ENCODE measurements around the gene SFTPD. TPM values are rescaled to one million over a fixed set of nuclear protein-coding genes. Genes with fewer than 3 reads are reported as not detected.

Gene SFTPD
- total and polyA plus RNA-seq, 2 donors (not counting 1 experiment from before 2014, with no cell fraction given) = not detected

GRCh38 chr10:79947787-79948424, 999 bp downstream of the SFTPD start:
- Histone ChIP-seq H3K4me2 (ENCODE audit: extremely low read depth, insufficient read depth, low read length) (no peak overlapping the region), H3K79me2 (ENCODE audit: control insufficient read depth, insufficient read depth, low read length) (no peaks in the 10 kb centered on the region), H3K36me3 (ENCODE audit: control insufficient read depth, insufficient read depth, low read length) (no peaks in the 10 kb centered on the region), H4K20me1 (ENCODE audit: control insufficient read depth, extremely low read depth, insufficient read depth, low read length) (no peaks in the 10 kb centered on the region), H3K9ac (ENCODE audit: insufficient read depth, low read length) (no peak overlapping the region), H3K9me3 (ENCODE audit: control insufficient read depth, insufficient read depth, low read depth, low read length) (no peaks in the 10 kb centered on the region), H3K4me3 (replicated peaks in 1 of 4; ENCODE audit: control extremely low read depth in 1 of 4, insufficient read depth in 1 of 4, low read depth in 3 of 4, low read length in 4 of 4) (no peak overlapping the region), H3K4me1 (ENCODE audit: control insufficient read depth, extremely low read depth, insufficient read depth, low read length) (no peaks in the 10 kb centered on the region), H3K27ac (ENCODE audit: insufficient read depth, low read length) (no peak overlapping the region), H3K27me3 (ENCODE audit: control insufficient read depth, insufficient read depth, low read length) (peaks cover 8% of the 10 kb centered on the region), H2AFZ (ENCODE audit: low read length) (no peak overlapping the region)
- no peak for DNase-seq (ENCODE audit: low read depth in 2 of 2)
- TF ChIP-seq, protein P1, sequence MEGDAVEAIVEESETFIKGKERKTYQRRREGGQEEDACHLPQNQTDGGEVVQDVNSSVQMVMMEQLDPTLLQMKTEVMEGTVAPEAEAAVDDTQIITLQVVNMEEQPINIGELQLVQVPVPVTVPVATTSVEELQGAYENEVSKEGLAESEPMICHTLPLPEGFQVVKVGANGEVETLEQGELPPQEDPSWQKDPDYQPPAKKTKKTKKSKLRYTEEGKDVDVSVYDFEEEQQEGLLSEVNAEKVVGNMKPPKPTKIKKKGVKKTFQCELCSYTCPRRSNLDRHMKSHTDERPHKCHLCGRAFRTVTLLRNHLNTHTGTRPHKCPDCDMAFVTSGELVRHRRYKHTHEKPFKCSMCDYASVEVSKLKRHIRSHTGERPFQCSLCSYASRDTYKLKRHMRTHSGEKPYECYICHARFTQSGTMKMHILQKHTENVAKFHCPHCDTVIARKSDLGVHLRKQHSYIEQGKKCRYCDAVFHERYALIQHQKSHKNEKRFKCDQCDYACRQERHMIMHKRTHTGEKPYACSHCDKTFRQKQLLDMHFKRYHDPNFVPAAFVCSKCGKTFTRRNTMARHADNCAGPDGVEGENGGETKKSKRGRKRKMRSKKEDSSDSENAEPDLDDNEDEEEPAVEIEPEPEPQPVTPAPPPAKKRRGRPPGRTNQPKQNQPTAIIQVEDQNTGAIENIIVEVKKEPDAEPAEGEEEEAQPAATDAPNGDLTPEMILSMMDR (conservative IDR thresholded peaks at IDR 0.05 in 1 of 2, IDR thresholded peaks at IDR 0.05 in 1 of 2; ENCODE audit: low read depth in 1 of 2, low read length in 2 of 2) = no peak
- TF ChIP-seq EZH2 (IDR thresholded peaks at IDR 0.05; ENCODE audit: low read length, missing control alignments) = no peak

- H3K4me2 ChIP-seq (ENCODE audit: extremely low read depth, insufficient read depth, low read length) = no peak overlapping the region
- H3K9me3 ChIP-seq (ENCODE audit: control insufficient read depth, insufficient read depth, low read depth, low read length) = no peaks in the 10 kb centered on the region
- no peak overlapping the region for H3K9ac ChIP-seq (ENCODE audit: insufficient read depth, low read length)
- no peak overlapping the region for H2AFZ ChIP-seq (ENCODE audit: low read length)
- no peaks in the 10 kb centered on the region for H4K20me1 ChIP-seq (ENCODE audit: control insufficient read depth, extremely low read depth, insufficient read depth, low read length)
- no peak for DNase-seq (ENCODE audit: low read depth in 2 of 2)
- no peak overlapping the region for H3K27ac ChIP-seq (ENCODE audit: insufficient read depth, low read length)
- peaks cover 7% of the 10 kb centered on the region for H3K27me3 ChIP-seq (ENCODE audit: control insufficient read depth, insufficient read depth, low read length)
- H3K79me2 ChIP-seq (ENCODE audit: control insufficient read depth, insufficient read depth, low read length) = no peaks in the 10 kb centered on the region
- H3K36me3 ChIP-seq (ENCODE audit: control insufficient read depth, insufficient read depth, low read length) = no peaks in the 10 kb centered on the region
- H3K4me1 ChIP-seq (ENCODE audit: control insufficient read depth, extremely low read depth, insufficient read depth, low read length) = no peaks in the 10 kb centered on the region
- TF ChIP-seq, protein P1 (conservative IDR thresholded peaks at IDR 0.05 in 1 of 2, IDR thresholded peaks at IDR 0.05 in 1 of 2; ENCODE audit: low read depth in 1 of 2, low read length in 2 of 2) = no peak
- no peak for TF ChIP-seq EZH2 (IDR thresholded peaks at IDR 0.05; ENCODE audit: low read length, missing control alignments)
- H3K4me3 ChIP-seq (replicated peaks in 1 of 4; ENCODE audit: control extremely low read depth in 1 of 4, insufficient read depth in 1 of 4, low read depth in 3 of 4, low read length in 4 of 4) = no peak overlapping the region
Observed at GRCh38 chr10:79947083-79947415, 1.9 kb downstream of the SFTPD start.

DNA sequence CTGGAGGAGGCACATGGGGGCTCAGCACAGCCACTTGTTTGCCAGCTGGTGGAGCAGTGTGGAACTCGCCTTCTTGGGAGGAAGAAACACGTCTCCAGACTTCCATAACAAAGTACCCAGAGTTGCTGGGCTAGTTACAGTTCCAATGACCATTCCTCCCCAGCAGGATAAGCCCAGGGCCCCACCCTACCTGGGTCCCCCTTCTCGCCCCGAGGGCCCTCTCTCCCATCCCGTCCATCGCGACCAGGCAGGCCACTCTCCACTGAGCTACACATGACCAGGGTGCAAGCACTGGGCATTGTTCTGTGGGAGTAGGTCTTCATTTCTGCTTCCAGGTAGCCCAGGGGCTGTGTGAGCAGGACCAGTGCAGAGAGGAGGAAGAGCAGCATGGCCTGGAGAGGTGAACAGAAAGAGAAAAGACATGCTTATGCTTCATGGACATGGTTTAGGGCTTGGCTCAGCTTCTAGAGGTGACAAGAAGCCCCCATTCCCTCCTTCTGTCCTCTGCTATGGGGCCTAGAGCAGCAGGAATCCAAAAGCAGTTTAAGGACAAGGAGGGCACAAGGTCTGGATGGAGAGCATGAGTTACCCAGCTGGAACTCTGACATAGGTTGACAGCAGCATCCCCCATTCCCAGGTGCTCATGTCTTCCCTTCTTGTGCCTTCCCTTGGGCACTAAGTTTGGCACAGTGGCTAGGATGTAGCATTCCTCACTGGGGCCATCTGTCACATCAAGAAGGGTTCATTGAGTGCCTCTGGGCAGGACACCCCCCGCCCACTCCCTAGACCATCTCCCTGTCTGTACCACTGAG, 2.4 kb downstream of the SFTPD start:
- no peaks in the 10 kb centered on the region for H4K20me1 ChIP-seq (ENCODE audit: control insufficient read depth, extremely low read depth, insufficient read depth, low read length)
- H3K27ac ChIP-seq (ENCODE audit: insufficient read depth, low read length) = no peak overlapping the region
- no peak overlapping the region for H2AFZ ChIP-seq (ENCODE audit: low read length)
- H3K79me2 ChIP-seq (ENCODE audit: control insufficient read depth, insufficient read depth, low read length) = no peaks in the 10 kb centered on the region
- TF ChIP-seq, protein P1 (conservative IDR thresholded peaks at IDR 0.05 in 1 of 2, IDR thresholded peaks at IDR 0.05 in 1 of 2; ENCODE audit: low read depth in 1 of 2, low read length in 2 of 2) = no peak
- TF ChIP-seq EZH2 (IDR thresholded peaks at IDR 0.05; ENCODE audit: low read length, missing control alignments) = no peak
- peaks cover 4% of the 10 kb centered on the region for H3K27me3 ChIP-seq (ENCODE audit: control insufficient read depth, insufficient read depth, low read length)
- DNase-seq (ENCODE audit: low read depth in 2 of 2) = no peak
- H3K9me3 ChIP-seq (ENCODE audit: control insufficient read depth, insufficient read depth, low read depth, low read length) = no peaks in the 10 kb centered on the region
- no peak overlapping the region for H3K4me3 ChIP-seq (replicated peaks in 1 of 4; ENCODE audit: control extremely low read depth in 1 of 4, insufficient read depth in 1 of 4, low read depth in 3 of 4, low read length in 4 of 4)
- H3K9ac ChIP-seq (ENCODE audit: insufficient read depth, low read length) = no peak overlapping the region
- no peak overlapping the region for H3K4me2 ChIP-seq (ENCODE audit: extremely low read depth, insufficient read depth, low read length)
- H3K4me1 ChIP-seq (ENCODE audit: control insufficient read depth, extremely low read depth, insufficient read depth, low read length) = no peaks in the 10 kb centered on the region
- H3K36me3 ChIP-seq (ENCODE audit: control insufficient read depth, insufficient read depth, low read length) = no peaks in the 10 kb centered on the region

Measured in fibroblast of lung (primary cell).